HCT116 (cell line): ENCODE data around the gene STYXL1. TPM values are rescaled to one million over a fixed set of nuclear protein-coding genes. Genes with fewer than 3 reads are reported as not detected.

Experiments
- ATAC-seq: fragments of 200-7000 bp; cut with Tn5 transposase; 2 replicates; pipeline ENCODE4 v1.9.1; 2020; ENCODE audit warnings: mild to moderate bottlenecking, moderate library complexity
- BruUV-seq: library from RNA; stranded (reverse); fragments of 400-500 nt; replicated peaks from 2 replicates; lab custom pipeline; 2021; lab: Mats Ljungman, UMichigan
- CTCF ChIA-PET: fragments of 300-600 bp; sonication (Branson Sonifier 250); formaldehyde crosslinking; loops from one replicate; lab custom pipeline; 2021; ENCODE audit warnings: antibody characterized with exemption; lab: Charles Lee
- POLR2A ChIA-PET: fragments of 300-600, 350-600 bp; sonication (Branson Sonifier 250); formaldehyde crosslinking; loops from one replicate; lab custom pipeline; 2021; ENCODE audit warnings: antibody characterized with exemption; lab: Charles Lee
- RAD21 ChIA-PET, 2 experiments: fragments of 300-600 bp; sonication (Branson Sonifier 250); formaldehyde crosslinking; loops; one replicate each; lab custom pipeline; 2023; ENCODE audit warnings: low total read pairs in 2 of 2; ENCODE audit not compliant: uncharacterized antibody in 2 of 2, unreplicated experiment in 2 of 2, low non-redundant PET in 1 of 2; lab: Charles Lee
- DNase-seq: peaks from one replicate; pipeline ENCODE4 v3.0.0-alpha.2; 2010; ENCODE audit warnings: low read depth, low spot score
- H2AFZ ChIP-seq: fragments of 200-600 bp; shearing (Covaris generic), sonication (generic); 2 replicates; pipeline ENCODE4 v1.6.1; 2017; ENCODE audit warnings: low read depth, mixed run types, mixed read lengths, antibody characterized with exemption, low read length; ENCODE audit not compliant: poor library complexity, severe bottlenecking
- H3K27ac ChIP-seq: 2 replicates; pipeline ENCODE4 v1.5.1; 2012; ENCODE audit warnings: low read depth, low read length
- H3K27me3 ChIP-seq: fragments of 200-600 bp; sonication (generic); 2 replicates; pipeline ENCODE4 v1.6.1; 2016; ENCODE audit warnings: mixed run types, low read length, mixed read lengths; ENCODE audit not compliant: insufficient read depth
- H3K36me3 ChIP-seq, 2 experiments: fragments of 200-500 bp in 1 of 2; fragments of 200-600 bp in 1 of 2; sonication (Bioruptor generic) in 1 of 2; sonication (generic) in 1 of 2; 2 replicates each; pipeline versions ENCODE4 v1.5.1 to v1.6.1; 2014 to 2016; ENCODE audit warnings: low read length in 2 of 2, inconsistent platforms in 1 of 2, mixed read lengths in 1 of 2, mixed run types in 1 of 2; ENCODE audit not compliant: insufficient read depth in 2 of 2, control insufficient read depth in 1 of 2
- H3K4me1 ChIP-seq, 2 experiments: fragments of 200-600 bp in 1 of 2; sonication (generic) in 1 of 2; 2 replicates each; pipeline versions ENCODE4 v1.5.1 to v1.6.1; 2012 to 2017; ENCODE audit warnings: low read length in 2 of 2, inconsistent platforms in 1 of 2, mild to moderate bottlenecking in 1 of 2, mixed read lengths in 1 of 2, mixed run types in 1 of 2, moderate library complexity in 1 of 2; ENCODE audit not compliant: insufficient read depth in 2 of 2, control insufficient read depth in 1 of 2
- H3K4me2 ChIP-seq: fragments of 200-600 bp; sonication (generic); 2 replicates; pipeline ENCODE4 v1.6.1; 2017; ENCODE audit warnings: mixed run types, low read length, mixed read lengths
- H3K4me3 ChIP-seq, 2 experiments: fragments of 200-600 bp in 1 of 2; sonication (generic) in 1 of 2; replicated peaks in 1 of 2; 2 replicates each; pipeline ENCODE4 v1.5.1; 2011 to 2016; ENCODE audit warnings: low read length in 2 of 2, control low read depth in 1 of 2, low read depth in 1 of 2, mild to moderate bottlenecking in 1 of 2, mixed read lengths in 1 of 2, mixed run types in 1 of 2
- H3K79me2 ChIP-seq: fragments of 200-600 bp; sonication (generic); 2 replicates; pipeline ENCODE4 v1.6.1; 2017; ENCODE audit warnings: mild to moderate bottlenecking, mixed run types, low read length, moderate library complexity, mixed read lengths; ENCODE audit not compliant: insufficient read depth
- H3K9ac ChIP-seq: fragments of 200-600 bp; sonication (generic); 2 replicates; pipeline ENCODE4 v1.6.1; 2016; ENCODE audit warnings: low read length, mixed read lengths
- H3K9me2 ChIP-seq: fragments of 200-600 bp; sonication (generic), shearing (Covaris generic); 2 replicates; pipeline ENCODE4 v1.6.1; 2017; ENCODE audit warnings: mixed run types, mild to moderate bottlenecking, moderate library complexity; ENCODE audit not compliant: insufficient read depth
- H3K9me3 ChIP-seq, 2 experiments: fragments of 200-500 bp in 1 of 2; fragments of 200-600 bp in 1 of 2; sonication (Bioruptor generic) in 1 of 2; sonication (generic) in 1 of 2; 2 replicates each; pipeline ENCODE4 v1.6.1; 2014 to 2017; ENCODE audit warnings: low read length in 2 of 2, mixed read lengths in 2 of 2, inconsistent platforms in 1 of 2, low read depth in 1 of 2, mild to moderate bottlenecking in 1 of 2, mixed run types in 1 of 2, moderate library complexity in 1 of 2; ENCODE audit not compliant: control insufficient read depth in 1 of 2, insufficient read depth in 1 of 2
- H4K20me1 ChIP-seq: fragments of 200-600 bp; sonication (generic), shearing (Covaris generic); 2 replicates; pipeline ENCODE4 v1.6.1; 2017; ENCODE audit warnings: mixed run types, mild to moderate bottlenecking, moderate library complexity; ENCODE audit not compliant: insufficient read depth
- EGR1 ChIP-seq: IDR thresholded peaks from 2 replicates; pipeline ENCODE4 v1.6.1; 2012; ENCODE audit warnings: low read depth
- RAD21 ChIP-seq: IDR thresholded peaks from 2 replicates; pipeline ENCODE4 v1.6.1; 2012; ENCODE audit warnings: low read depth, mild to moderate bottlenecking
- SIN3A ChIP-seq: IDR thresholded peaks from 2 replicates; pipeline ENCODE4 v1.6.1; 2012; ENCODE audit warnings: low read depth
- SP1 ChIP-seq: IDR thresholded peaks from 2 replicates; pipeline ENCODE4 v1.6.1; 2012; ENCODE audit warnings: low read depth
- TCF7L2 ChIP-seq: IDR thresholded peaks from 2 replicates; pipeline ENCODE4 v1.7.0; 2011; ENCODE audit warnings: borderline replicate concordance, inconsistent platforms; ENCODE audit not compliant: insufficient read depth, insufficient read length; ENCODE audit errors: extremely low read depth
- YY1 ChIP-seq: IDR thresholded peaks from 2 replicates; pipeline ENCODE4 v1.6.1; 2011; ENCODE audit warnings: low read length, low read depth, moderate library complexity, mild to moderate bottlenecking; ENCODE audit not compliant: insufficient replicate concordance; ENCODE audit errors: extremely low read depth
- ZFX ChIP-seq: fragments of 450-650 bp; IDR thresholded peaks from 2 replicates; pipeline ENCODE4 v1.6.1; 2017
- ZNF274 ChIP-seq: fragments of 200-500 bp; sonication (Bioruptor generic); IDR thresholded peaks from 2 replicates; pipeline ENCODE4 v1.6.1; 2014; ENCODE audit warnings: mild to moderate bottlenecking, low read depth, low read length, inconsistent platforms
- intact Hi-C: fragments of 100-400 bp; cut with micrococcal nuclease; formaldehyde crosslinking; loops from 2 replicates; pipeline ENCODE4 v1.10.0; 2022
- total RNA-seq: library from RNA; stranded (reverse); gene quantifications from one replicate; pipeline ENCODE4 v1.2.1, GENCODE V29; 2021; ENCODE audit not compliant: unreplicated experiment
- TF ChIP-seq, protein P1 (sequence below): IDR thresholded peaks from 2 replicates; pipeline ENCODE4 v1.6.1; 2011; ENCODE audit warnings: mild to moderate bottlenecking, low read length, moderate library complexity; ENCODE audit not compliant: insufficient replicate concordance; ENCODE audit errors: extremely low read depth

STYXL1 gene
- total RNA-seq, 1 experiment from 2014 or later = 32.5 TPM

GRCh38 chr7:75957021-75957736 lies 90.6 kb downstream of the STYXL1 start:
- intact Hi-C loops = no loop called here
- RAD21 ChIA-PET = no interaction called here
- no peak overlapping the region for H3K27ac ChIP-seq
- TF ChIP-seq SP1 (no peak), EGR1 (no peak), TCF7L2 (no peak), ZFX (no peak), ZNF274 (no peak), RAD21 (no peak), SIN3A (no peak), YY1 (no peak)
- TF ChIP-seq, protein P1, sequence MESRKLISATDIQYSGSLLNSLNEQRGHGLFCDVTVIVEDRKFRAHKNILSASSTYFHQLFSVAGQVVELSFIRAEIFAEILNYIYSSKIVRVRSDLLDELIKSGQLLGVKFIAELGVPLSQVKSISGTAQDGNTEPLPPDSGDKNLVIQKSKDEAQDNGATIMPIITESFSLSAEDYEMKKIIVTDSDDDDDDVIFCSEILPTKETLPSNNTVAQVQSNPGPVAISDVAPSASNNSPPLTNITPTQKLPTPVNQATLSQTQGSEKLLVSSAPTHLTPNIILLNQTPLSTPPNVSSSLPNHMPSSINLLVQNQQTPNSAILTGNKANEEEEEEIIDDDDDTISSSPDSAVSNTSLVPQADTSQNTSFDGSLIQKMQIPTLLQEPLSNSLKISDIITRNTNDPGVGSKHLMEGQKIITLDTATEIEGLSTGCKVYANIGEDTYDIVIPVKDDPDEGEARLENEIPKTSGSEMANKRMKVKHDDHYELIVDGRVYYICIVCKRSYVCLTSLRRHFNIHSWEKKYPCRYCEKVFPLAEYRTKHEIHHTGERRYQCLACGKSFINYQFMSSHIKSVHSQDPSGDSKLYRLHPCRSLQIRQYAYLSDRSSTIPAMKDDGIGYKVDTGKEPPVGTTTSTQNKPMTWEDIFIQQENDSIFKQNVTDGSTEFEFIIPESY = no peak
- H4K20me1 ChIP-seq = no peaks in the 10 kb centered on the region
- peaks cover 13 to 23% of the 10 kb centered on the region in 2 experiments; a peak in 3 of 4 replicates for H3K4me1 ChIP-seq
- peak overlapping the region; percentile 5 for H3K4me2 ChIP-seq
- 0 out of 2 replicates have a peak, but pooled peaks have one; percentile 33 for ATAC-seq
- peaks cover 10 to 13% of the 10 kb centered on the region in 2 experiments; a peak in 3 of 4 replicates for H3K36me3 ChIP-seq
- POLR2A ChIA-PET = no interaction called here
- no peaks in the 10 kb centered on the region for H3K9me3 ChIP-seq
- H3K79me2 ChIP-seq = no peaks in the 10 kb centered on the region
- no peaks in the 10 kb centered on the region for H3K27me3 ChIP-seq
- no TSS peak for BruUV-seq
- H2AFZ ChIP-seq = no peak overlapping the region
- CTCF ChIA-PET = no interaction called here
- DNase-seq = no peak
- no peak overlapping the region for H3K9ac ChIP-seq
- H3K4me3 ChIP-seq = no peak overlapping the region
- no peaks in the 10 kb centered on the region for H3K9me2 ChIP-seq
